Ovary (tissue), 9 donors: ENCODE measurements around the gene ADM5. TPM values are rescaled to one million over a fixed set of nuclear protein-coding genes. Genes with fewer than 3 reads are reported as not detected.

Source experiments
- DNase-seq, 5 donors: peaks; one replicate each; pipeline ENCODE4 v3.0.0-alpha.2; 2019 to 2020
- H3K27ac ChIP-seq, 2 donors: fragments of 200-600 bp; one replicate each; pipeline versions ENCODE4 v1.5.1 to v1.8.0; 2019 to 2022
- H3K27me3 ChIP-seq: fragments of 200-600 bp; one replicate; pipeline ENCODE4 v1.8.0; 2022
- H3K36me3 ChIP-seq: fragments of 200-600 bp; sonication (generic); one replicate; pipeline ENCODE4 v1.5.1; 2019
- H3K4me1 ChIP-seq: one replicate; pipeline ENCODE4 v1.8.1; 2013; ENCODE audit warnings: mild to moderate bottlenecking, moderate library complexity; ENCODE audit not compliant: insufficient read depth
- H3K4me3 ChIP-seq: fragments of 200-600 bp; sonication (generic); one replicate; pipeline ENCODE4 v1.5.1; 2017
- H3K9me3 ChIP-seq, 2 donors: fragments of 200-600 bp in 1 of 2; sonication (generic) in 1 of 2; one replicate each; pipeline versions ENCODE4 v1.5.1 to v1.8.1; 2013 to 2019; ENCODE audit warnings: mild to moderate bottlenecking in 1 of 2, moderate library complexity in 1 of 2
- CTCF ChIP-seq, 3 donors: fragments of 450-650 bp in 2 of 3; fragments of 200-600 bp in 1 of 3; IDR thresholded peaks; one replicate each; pipeline versions ENCODE4 v1.5.1 to v1.8.0; 2016 to 2022; ENCODE audit warnings: antibody characterized with exemption in 3 of 3, mild to moderate bottlenecking in 1 of 3
- EP300 ChIP-seq: sonication (generic); formaldehyde crosslinking; IDR thresholded peaks from one replicate; pipeline ENCODE4 v1.6.1; 2017; ENCODE audit warnings: antibody characterized with exemption
- POLR2A ChIP-seq: fragments of 450-650 bp; IDR thresholded peaks from one replicate; pipeline ENCODE4 v1.6.1; 2017; ENCODE audit warnings: antibody characterized with exemption, mild to moderate bottlenecking, moderate library complexity
- WGBS, 3 donors: extraction: QIAGEN DNeasy Blood & Tissue Kit in 1 of 3; methylation state at CpG; one replicate each; pipeline versions ENCODE4 v1.1.5 to v1.1.7; 2013 to 2017; 5-methylcytosine and 5-hydroxymethylcytosine counted together
- intact Hi-C, 4 donors: fragments of 100-400 bp; cut with DNase I; formaldehyde crosslinking; loops; one replicate each; pipeline versions ENCODE4 v1.11.0 to v1.15.1; 2022 to 2023
- polyA plus RNA-seq, 2 donors: library from polyadenylated mRNA; stranded (reverse); fragments of 200-250 nt in 1 of 2; fragments of 350-450 nt in 1 of 2; fragmentation: Illumina TruSeq in 1 of 2; extraction: RNeasy Lipid Tissue Mini Kit (QIAGEN cat#74804) in 1 of 2; gene quantifications; one replicate each; pipeline ENCODE4 v1.2.3, GENCODE V29; 2013 to 2014
- total RNA-seq, 7 donors: library from RNA; depleted of rRNA in 2 of 7; stranded (reverse); fragments of >200 nt in 2 of 7; fragmentation: NEBNext Ultra II Directional in 3 of 7; extraction: Animal tissue kit (Norgen Biotek cat#: 25700) in 3 of 7; gene quantifications; one replicate each; pipeline versions ENCODE4 v1.1.0 to v1.2.4, GENCODE V29; 2016 to 2023
- donor health status: DM: no; HTN: no; CAD: no; lungs with moderate emphysema.
- donor health status: DM: no; HTN: no; CAD: no.
- donor health status: Bipolar disorder and iron deficiency.
- donor health status: DM: yes; HTN: yes; CAD: no.
- donor health status: DM: no; HTN: no; CAD: no.
- donor health status: DM: yes; HTN: yes; CAD: no.

The ADM5 gene
- total and polyA plus RNA-seq, 9 donors: 0.48 to 1.9 (median 1.3) TPM; not detected in 1

DNA sequence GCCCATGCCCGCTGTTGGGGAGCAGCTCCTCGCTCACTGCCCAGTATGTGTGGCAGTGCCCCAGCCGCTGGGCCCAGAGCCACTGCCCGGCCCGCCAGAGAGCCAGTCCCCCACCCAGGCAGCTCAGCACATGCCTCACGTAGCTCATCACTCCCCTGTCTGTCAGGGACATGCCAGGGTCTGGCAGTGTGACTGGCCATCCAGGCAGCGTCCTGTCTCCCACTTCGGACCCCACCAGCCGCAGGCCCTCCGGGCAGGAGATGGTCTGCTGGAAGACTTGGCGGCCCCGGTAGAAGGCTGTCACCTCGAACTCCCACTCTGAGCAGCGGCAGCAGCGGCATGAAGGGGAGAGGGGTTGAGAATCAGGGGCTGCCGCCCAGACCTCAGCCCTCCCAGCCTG lies 27.4 kb upstream of the ADM5 start:
- H3K4me3 ChIP-seq: no peak overlapping the region
- intact Hi-C loops: no loop called here
- no peaks in the 10 kb centered on the region for H3K27me3 ChIP-seq
- H3K9me3 ChIP-seq: no peaks in the 10 kb centered on the region
- peak in 1 of 5 donors; percentile 35 for DNase-seq
- no peak for TF ChIP-seq POLR2A
- TF ChIP-seq CTCF (IDR thresholded peaks at IDR 0.05): no peak
- no peak for TF ChIP-seq EP300
- 85 to 88% (median 88%) methylated on average over 12 to 16 of the region's 16 CpGs for WGBS, 3 donors
- H3K27ac ChIP-seq: no peak overlapping the region
- H3K36me3 ChIP-seq: no peaks in the 10 kb centered on the region
- H3K4me1 ChIP-seq: peaks cover 4% of the 10 kb centered on the region

DNA sequence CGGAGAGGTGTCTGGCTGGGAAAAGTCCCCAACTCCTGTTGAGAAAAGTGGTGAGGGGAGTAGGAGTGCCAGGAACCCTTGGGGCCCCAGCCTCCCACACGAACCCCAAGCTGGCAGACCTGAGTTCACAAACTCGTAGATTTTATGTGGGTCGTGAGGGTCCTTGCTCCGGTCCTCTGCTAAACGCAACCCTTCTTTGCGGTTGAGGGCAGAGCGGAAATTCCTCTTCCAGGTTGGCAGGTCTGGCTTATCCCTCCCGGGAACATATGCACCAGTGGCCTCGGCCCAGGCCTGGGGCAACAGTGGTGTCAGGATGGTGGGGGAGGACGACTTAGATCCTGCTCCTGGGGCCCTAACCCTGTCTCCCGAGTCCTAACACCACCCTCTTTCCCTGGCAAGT lies 26.2 kb upstream of the ADM5 start:
- no peak overlapping the region for H3K4me3 ChIP-seq
- no peaks in the 10 kb centered on the region for H3K27me3 ChIP-seq
- no peak overlapping the region for H3K27ac ChIP-seq
- TF ChIP-seq POLR2A (no peak), EP300 (no peak), CTCF (IDR thresholded peaks at IDR 0.05) (no peak)
- H3K36me3 ChIP-seq: no peaks in the 10 kb centered on the region
- H3K4me1 ChIP-seq: peaks cover 4% of the 10 kb centered on the region
- intact Hi-C loops: no loop called here
- 69 to 81% (median 76%) methylated on average over 12 of the region's 12 CpGs for WGBS, 3 donors
- no peak for DNase-seq
- no peaks in the 10 kb centered on the region for H3K9me3 ChIP-seq

DNA sequence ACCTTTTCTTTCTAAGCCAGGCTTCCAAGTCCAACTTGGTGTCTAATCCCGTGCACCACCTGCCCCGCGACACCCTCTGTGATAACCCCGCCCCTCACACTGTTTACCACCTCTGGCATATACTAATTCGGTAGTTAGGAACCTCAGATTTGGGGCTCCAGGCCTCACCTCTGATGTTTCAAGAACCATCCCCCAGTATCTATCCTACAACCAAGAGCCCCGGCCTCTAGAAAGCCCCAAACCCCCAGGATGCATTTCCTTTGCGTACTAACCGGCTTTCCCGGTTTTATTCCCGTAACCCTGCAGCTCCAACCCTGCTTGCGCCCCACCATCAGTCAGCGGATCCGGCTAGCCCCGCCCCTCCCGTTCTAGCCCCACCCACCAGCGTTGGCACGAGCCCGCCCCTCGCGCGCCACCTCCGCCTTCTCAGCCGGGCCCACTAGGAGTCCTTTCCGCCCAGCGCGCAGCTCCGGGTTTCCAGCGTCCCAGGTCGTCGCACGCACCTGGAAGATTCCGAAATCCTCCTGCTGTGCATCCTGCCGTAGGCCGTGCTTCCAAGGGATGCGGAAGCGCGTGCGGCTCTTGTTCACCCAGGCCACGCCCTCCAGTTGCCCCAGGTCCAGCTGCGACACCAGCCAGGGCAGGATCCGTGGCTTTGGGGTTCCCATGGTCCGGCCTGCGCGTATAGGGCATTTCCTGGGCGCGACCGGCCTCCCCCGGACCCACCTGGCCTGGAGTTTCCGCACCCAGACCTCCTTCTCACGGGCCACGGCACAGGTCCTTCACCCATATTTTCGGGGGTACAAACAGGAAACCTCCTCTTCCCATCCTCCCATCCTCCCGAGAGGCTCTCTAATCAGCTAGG lies 25.0 kb upstream of the ADM5 start:
- Histone ChIP-seq H3K4me3 (peak overlapping the region; percentile 78), H3K4me1 (peaks cover 4% of the 10 kb centered on the region), H3K27ac (peak overlapping the region in 1 of 2 donors; percentile 69), H3K36me3 (no peaks in the 10 kb centered on the region), H3K27me3 (no peaks in the 10 kb centered on the region), H3K9me3 (no peaks in the 10 kb centered on the region)
- TF ChIP-seq CTCF (IDR thresholded peaks at IDR 0.05) (peak in 2 of 3 donors; percentile 43 to 66), POLR2A (peak; percentile 46), EP300 (no peak)
- 0 to 1% (median 0%) methylated on average over 41 to 53 of the region's 53 CpGs for WGBS, 3 donors
- DNase-seq: peak; percentile 90 to 93 (median 91)
- intact Hi-C loops: loop anchor here in 1 of 4 donors (2.0 kb wide), 1 partner anchor 22 kb away; the partner anchor contains the start of gene SCAF1

DNA sequence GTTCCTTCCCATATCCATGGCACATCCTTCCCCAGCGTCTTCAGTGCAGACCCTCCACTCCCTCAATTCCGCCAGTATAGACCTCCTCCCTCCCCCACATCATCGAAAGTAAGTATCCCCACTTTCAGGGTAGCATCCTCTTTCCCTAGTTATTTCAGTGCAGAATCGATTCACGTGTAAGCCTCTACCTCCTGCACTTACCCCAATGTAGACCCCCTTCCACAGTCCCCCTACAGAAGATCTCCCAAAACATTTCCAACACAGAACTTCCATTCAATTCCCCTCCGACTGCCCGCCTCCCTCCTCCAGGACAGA lies 24.4 kb upstream of the ADM5 start:
- DNase-seq: no peak
- no peaks in the 10 kb centered on the region for H3K9me3 ChIP-seq
- no peaks in the 10 kb centered on the region for H3K36me3 ChIP-seq
- H3K27me3 ChIP-seq: no peaks in the 10 kb centered on the region
- TF ChIP-seq EP300: no peak
- H3K27ac ChIP-seq: peak overlapping the region; percentile 14 to 69
- H3K4me1 ChIP-seq: peaks cover 4% of the 10 kb centered on the region
- intact Hi-C loops: loop anchor here in 1 of 4 donors (2.0 kb wide), 1 partner anchor 22 kb away; the partner anchor contains the start of gene SCAF1
- peak overlapping the region; percentile 78 for H3K4me3 ChIP-seq
- 0 to 1% (median 0%) methylated on average over 7 of the region's 7 CpGs for WGBS, 3 donors
